ENCODE results near the gene RFXAP.

RFXAP gene

GRCh38 chr13:36801035-36801434 is 18.0 kb upstream of the RFXAP start:
- no peak overlapping the region for H3K4me2 ChIP-seq (ENCODE audit: insufficient read depth, low read length, poor library complexity, severe bottlenecking)
- no peak overlapping the region for H4K8ac ChIP-seq (ENCODE audit: low read depth, low read length)
- H2BK12ac ChIP-seq (ENCODE audit: low read length): no peak overlapping the region
- no peaks in the 10 kb centered on the region for H3K36me3 ChIP-seq (replicated peaks in 1 of 2; ENCODE audit: control insufficient read depth in 2 of 2, insufficient read depth in 2 of 2, low read length in 2 of 2)
- no peaks in the 10 kb centered on the region for H3K9me3 ChIP-seq (replicated peaks in 1 of 2; ENCODE audit: control insufficient read depth in 2 of 2, insufficient read depth in 1 of 2, low read depth in 1 of 2, low read length in 2 of 2)
- no peaks in the 10 kb centered on the region for H3K79me1 ChIP-seq (ENCODE audit: low read depth, low read length)
- peaks cover 0 to 12% (median 0%) of the 10 kb centered on the region in 3 experiments for H3K27me3 ChIP-seq (ENCODE audit: control insufficient read depth in 3 of 3, insufficient read depth in 3 of 3, low read depth in 1 of 3, low read length in 3 of 3)
- no peak overlapping the region for H4K91ac ChIP-seq (ENCODE audit: low read depth, low read length, poor library complexity)
- no peak overlapping the region for H3K18ac ChIP-seq (ENCODE audit: low read length)
- H3K14ac ChIP-seq (ENCODE audit: low read length): no peak overlapping the region
- H2BK15ac ChIP-seq (ENCODE audit: low read length): no peak overlapping the region
- H2AK5ac ChIP-seq (ENCODE audit: low read depth, low read length): no peak overlapping the region
- no peak for DNase-seq (ENCODE audit: low spot score)
- no peak overlapping the region for H3K4ac ChIP-seq (ENCODE audit: low read length)
- H3K4me1 ChIP-seq (ENCODE audit: control insufficient read depth in 2 of 2, insufficient read depth in 1 of 2, low read depth in 1 of 2, low read length in 2 of 2): no peaks in the 10 kb centered on the region
- H3K27ac ChIP-seq (replicated peaks; ENCODE audit: low read length): no peak overlapping the region
- H2AFZ ChIP-seq (ENCODE audit: low read length): no peak overlapping the region
- H2BK5ac ChIP-seq (ENCODE audit: low read length): no peak overlapping the region
- no CpG with 5 or more reads among the region's 3 CpGs for WGBS, 2 donors (ENCODE audit: extremely low coverage in 2 of 2, insufficient read length in 2 of 2, insufficient replicate concordance in 1 of 2)
- no peak overlapping the region for H3K9ac ChIP-seq (ENCODE audit: low read depth, low read length, poor library complexity)
- H3K23ac ChIP-seq (ENCODE audit: low read depth, low read length, poor library complexity): no peak overlapping the region
- H2BK120ac ChIP-seq (ENCODE audit: low read depth, low read length): no peak overlapping the region
- H3K4me3 ChIP-seq (ENCODE audit: low read length in 2 of 2): no peak overlapping the region

DNA sequence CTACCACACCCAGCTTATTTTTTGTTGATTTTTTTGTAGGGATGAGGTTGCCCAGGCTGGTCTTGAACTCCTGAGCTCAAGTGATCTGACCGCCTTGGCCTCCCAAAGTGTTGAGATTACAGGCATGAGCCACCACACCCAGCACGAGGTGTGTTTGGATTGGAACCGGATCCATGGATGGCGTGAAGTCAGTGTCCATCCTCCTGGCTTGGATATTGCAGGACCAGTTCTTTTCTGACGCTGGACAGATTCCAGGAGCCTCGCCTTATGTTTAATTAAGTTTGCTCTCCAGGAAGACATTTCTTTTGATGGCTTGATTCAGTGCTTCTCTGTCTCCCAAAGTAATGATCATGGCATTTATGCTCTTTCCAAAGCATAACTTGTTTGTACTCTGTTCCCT is 14.4 kb upstream of the RFXAP start:
- Histone ChIP-seq H2AK5ac (ENCODE audit: low read depth, low read length) (no peak overlapping the region), H3K4me2 (ENCODE audit: insufficient read depth, low read length, poor library complexity, severe bottlenecking) (no peak overlapping the region), H4K8ac (ENCODE audit: low read depth, low read length) (no peak overlapping the region), H3K27ac (replicated peaks; ENCODE audit: low read length) (no peak overlapping the region), H3K9ac (ENCODE audit: low read depth, low read length, poor library complexity) (no peak overlapping the region), H2AFZ (ENCODE audit: low read length) (no peak overlapping the region), H3K4me1 (ENCODE audit: control insufficient read depth in 2 of 2, insufficient read depth in 1 of 2, low read depth in 1 of 2, low read length in 2 of 2) (no peaks in the 10 kb centered on the region), H3K4ac (ENCODE audit: low read length) (no peak overlapping the region), H2BK15ac (ENCODE audit: low read length) (no peak overlapping the region), H3K14ac (ENCODE audit: low read length) (no peak overlapping the region), H2BK5ac (ENCODE audit: low read length) (no peak overlapping the region), H2BK12ac (ENCODE audit: low read length) (no peak overlapping the region), H3K79me1 (ENCODE audit: low read depth, low read length) (no peaks in the 10 kb centered on the region), H4K91ac (ENCODE audit: low read depth, low read length, poor library complexity) (no peak overlapping the region), H3K27me3 (ENCODE audit: control insufficient read depth in 3 of 3, insufficient read depth in 3 of 3, low read depth in 1 of 3, low read length in 3 of 3) (peaks cover 0 to 16% (median 0%) of the 10 kb centered on the region in 3 experiments), H3K4me3 (ENCODE audit: low read length in 2 of 2) (no peak overlapping the region), H2BK120ac (ENCODE audit: low read depth, low read length) (no peak overlapping the region), H3K36me3 (replicated peaks in 1 of 2; ENCODE audit: control insufficient read depth in 2 of 2, insufficient read depth in 2 of 2, low read length in 2 of 2) (no peaks in the 10 kb centered on the region), H3K18ac (ENCODE audit: low read length) (no peak overlapping the region), H3K9me3 (replicated peaks in 1 of 2; ENCODE audit: control insufficient read depth in 2 of 2, insufficient read depth in 1 of 2, low read depth in 1 of 2, low read length in 2 of 2) (no peaks in the 10 kb centered on the region), H3K23ac (ENCODE audit: low read depth, low read length, poor library complexity) (no peak overlapping the region)
- DNase-seq (ENCODE audit: low spot score): no peak
- WGBS, 2 donors (ENCODE audit: extremely low coverage in 2 of 2, insufficient read length in 2 of 2, insufficient replicate concordance in 1 of 2): no CpG with 5 or more reads among the region's 6 CpGs

GRCh38 chr13:36806102-36806501 is 12.9 kb upstream of the RFXAP start:
- WGBS, 2 donors (ENCODE audit: extremely low coverage in 2 of 2, insufficient read length in 2 of 2, insufficient replicate concordance in 1 of 2): no CpG with 5 or more reads among the region's 2 CpGs

DNA sequence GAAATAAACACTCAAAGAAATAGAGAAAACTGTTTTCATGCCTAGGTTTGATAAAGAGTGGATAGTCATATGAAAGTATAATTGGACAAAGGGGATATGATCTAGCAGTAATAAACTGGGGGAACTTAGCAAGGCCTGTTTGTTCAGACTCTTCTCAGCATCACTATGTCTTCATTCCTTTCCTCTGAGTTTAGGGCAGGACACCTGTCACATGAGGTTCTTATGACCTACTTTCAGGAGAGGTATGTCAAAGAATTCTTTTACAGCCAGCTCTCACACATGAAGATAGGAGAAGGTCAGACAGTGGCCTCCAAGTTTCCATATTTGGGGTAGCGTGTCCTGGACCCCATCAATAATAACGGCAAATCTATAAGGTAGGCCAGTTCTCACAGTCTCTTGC is 11.4 kb upstream of the RFXAP start:
- no CpG with 5 or more reads among the region's 2 CpGs for WGBS, 2 donors (ENCODE audit: extremely low coverage in 2 of 2, insufficient read length in 2 of 2, insufficient replicate concordance in 1 of 2)
- no peak overlapping the region for H3K23ac ChIP-seq (ENCODE audit: low read depth, low read length, poor library complexity)
- H3K9ac ChIP-seq (ENCODE audit: low read depth, low read length, poor library complexity): no peak overlapping the region
- no peaks in the 10 kb centered on the region for H3K79me1 ChIP-seq (ENCODE audit: low read depth, low read length)
- no peak overlapping the region for H3K4me3 ChIP-seq (ENCODE audit: low read length in 2 of 2)
- H3K18ac ChIP-seq (ENCODE audit: low read length): no peak overlapping the region
- peaks cover 0 to 3% of the 10 kb centered on the region in 2 donors for H3K4me1 ChIP-seq (ENCODE audit: control insufficient read depth in 2 of 2, insufficient read depth in 1 of 2, low read depth in 1 of 2, low read length in 2 of 2)
- H2BK5ac ChIP-seq (ENCODE audit: low read length): no peak overlapping the region
- no peak overlapping the region for H3K4me2 ChIP-seq (ENCODE audit: insufficient read depth, low read length, poor library complexity, severe bottlenecking)
- H2AK5ac ChIP-seq (ENCODE audit: low read depth, low read length): no peak overlapping the region
- no peak overlapping the region for H2AFZ ChIP-seq (ENCODE audit: low read length)
- DNase-seq (ENCODE audit: low spot score): no peak
- H3K27me3 ChIP-seq (ENCODE audit: control insufficient read depth in 3 of 3, insufficient read depth in 3 of 3, low read depth in 1 of 3, low read length in 3 of 3): peaks cover 0 to 25% (median 0%) of the 10 kb centered on the region in 3 experiments
- no peaks in the 10 kb centered on the region for H3K36me3 ChIP-seq (replicated peaks in 1 of 2; ENCODE audit: control insufficient read depth in 2 of 2, insufficient read depth in 2 of 2, low read length in 2 of 2)
- H2BK12ac ChIP-seq (ENCODE audit: low read length): no peak overlapping the region
- H2BK15ac ChIP-seq (ENCODE audit: low read length): no peak overlapping the region
- no peak overlapping the region for H2BK120ac ChIP-seq (ENCODE audit: low read depth, low read length)
- H3K4ac ChIP-seq (ENCODE audit: low read length): no peak overlapping the region
- no peak overlapping the region for H4K8ac ChIP-seq (ENCODE audit: low read depth, low read length)
- H3K9me3 ChIP-seq (replicated peaks in 1 of 2; ENCODE audit: control insufficient read depth in 2 of 2, insufficient read depth in 1 of 2, low read depth in 1 of 2, low read length in 2 of 2): no peaks in the 10 kb centered on the region
- H3K27ac ChIP-seq (replicated peaks; ENCODE audit: low read length): no peak overlapping the region
- no peak overlapping the region for H3K14ac ChIP-seq (ENCODE audit: low read length)
- H4K91ac ChIP-seq (ENCODE audit: low read depth, low read length, poor library complexity): no peak overlapping the region

More at GRCh38 chr13:36806102-36806501, 12.9 kb upstream of the RFXAP start:
- Histone ChIP-seq H3K9me3 (replicated peaks in 1 of 2; ENCODE audit: control insufficient read depth in 2 of 2, insufficient read depth in 1 of 2, low read depth in 1 of 2, low read length in 2 of 2) (no peaks in the 10 kb centered on the region), H2AK5ac (ENCODE audit: low read depth, low read length) (no peak overlapping the region), H3K9ac (ENCODE audit: low read depth, low read length, poor library complexity) (no peak overlapping the region), H3K27ac (replicated peaks; ENCODE audit: low read length) (no peak overlapping the region), H3K4ac (ENCODE audit: low read length) (no peak overlapping the region), H3K4me1 (ENCODE audit: control insufficient read depth in 2 of 2, insufficient read depth in 1 of 2, low read depth in 1 of 2, low read length in 2 of 2) (peaks cover 0 to 3% of the 10 kb centered on the region in 2 donors), H3K23ac (ENCODE audit: low read depth, low read length, poor library complexity) (no peak overlapping the region), H2BK12ac (ENCODE audit: low read length) (no peak overlapping the region), H3K36me3 (replicated peaks in 1 of 2; ENCODE audit: control insufficient read depth in 2 of 2, insufficient read depth in 2 of 2, low read length in 2 of 2) (no peaks in the 10 kb centered on the region), H2BK5ac (ENCODE audit: low read length) (no peak overlapping the region), H4K8ac (ENCODE audit: low read depth, low read length) (no peak overlapping the region), H4K91ac (ENCODE audit: low read depth, low read length, poor library complexity) (no peak overlapping the region), H3K79me1 (ENCODE audit: low read depth, low read length) (no peaks in the 10 kb centered on the region), H3K14ac (ENCODE audit: low read length) (no peak overlapping the region), H3K27me3 (ENCODE audit: control insufficient read depth in 3 of 3, insufficient read depth in 3 of 3, low read depth in 1 of 3, low read length in 3 of 3) (peaks cover 0 to 16% (median 0%) of the 10 kb centered on the region in 3 experiments), H2BK15ac (ENCODE audit: low read length) (no peak overlapping the region), H2AFZ (ENCODE audit: low read length) (no peak overlapping the region), H3K18ac (ENCODE audit: low read length) (no peak overlapping the region), H3K4me2 (ENCODE audit: insufficient read depth, low read length, poor library complexity, severe bottlenecking) (no peak overlapping the region), H2BK120ac (ENCODE audit: low read depth, low read length) (no peak overlapping the region), H3K4me3 (ENCODE audit: low read length in 2 of 2) (no peak overlapping the region)
- DNase-seq (ENCODE audit: low spot score): no peak
